A673 (cell line): ENCODE measurements around the gene ILRUN. TPM values are rescaled to one million over a fixed set of nuclear protein-coding genes. Genes with fewer than 3 reads are reported as not detected.

Experiments used
- BruUV-seq: library from RNA; stranded (reverse); fragments of 400-500 nt; replicated peaks from 2 replicates; lab custom pipeline; 2021; lab: Mats Ljungman, UMichigan
- CTCF ChIA-PET: fragments of 300-600 bp; sonication (Branson Sonifier 250); formaldehyde crosslinking; loops from one replicate; lab custom pipeline; 2022; ENCODE audit warnings: antibody characterized with exemption; lab: Charles Lee
- POLR2A ChIA-PET: fragments of 300-600 bp; sonication (Branson Sonifier 250); formaldehyde crosslinking; loops from one replicate; lab custom pipeline; 2022; ENCODE audit warnings: antibody characterized with exemption; ENCODE audit not compliant: low non-redundant PET; lab: Charles Lee
- DNase-seq: peaks from one replicate; pipeline ENCODE4 v3.0.0-alpha.2; 2015; ENCODE audit warnings: low spot score
- H3K27ac ChIP-seq: fragments of 200-600 bp; sonication (generic); 2 replicates; pipeline ENCODE4 v1.5.1; 2016; ENCODE audit warnings: mixed run types, low read depth, mild to moderate bottlenecking, mixed read lengths, antibody characterized with exemption, low read length; ENCODE audit not compliant: poor library complexity, severe bottlenecking
- H3K27me3 ChIP-seq: fragments of 200-600 bp; sonication (generic); replicated peaks from 2 replicates; pipeline ENCODE4 v1.6.1; 2017; ENCODE audit warnings: mixed run types, low read depth, mild to moderate bottlenecking, mixed read lengths, antibody characterized with exemption, low read length; ENCODE audit not compliant: insufficient read depth, poor library complexity
- H3K36me3 ChIP-seq: fragments of 200-600 bp; sonication (generic); 2 replicates; pipeline ENCODE4 v1.6.1; 2016; ENCODE audit warnings: mixed run types, mild to moderate bottlenecking, mixed read lengths, antibody characterized with exemption, low read length; ENCODE audit not compliant: insufficient read depth, poor library complexity, severe bottlenecking
- H3K4me1 ChIP-seq: fragments of 200-600 bp; sonication (generic); 2 replicates; pipeline ENCODE4 v1.6.1; 2017; ENCODE audit warnings: mixed run types, mild to moderate bottlenecking, mixed read lengths, antibody characterized with exemption, low read length; ENCODE audit not compliant: insufficient read depth, poor library complexity, severe bottlenecking
- H3K4me3 ChIP-seq: fragments of 200-600 bp; sonication (generic); 2 replicates; pipeline ENCODE4 v1.5.1; 2016; ENCODE audit warnings: low read depth, mixed run types, mild to moderate bottlenecking, mixed read lengths, low read length; ENCODE audit not compliant: poor library complexity, severe bottlenecking
- H3K9me3 ChIP-seq: fragments of 200-600 bp; sonication (generic); 2 replicates; pipeline ENCODE4 v1.6.1; 2016; ENCODE audit warnings: mixed run types, low read depth, mild to moderate bottlenecking, mixed read lengths, antibody characterized with exemption, low read length; ENCODE audit not compliant: poor library complexity, severe bottlenecking
- CTCF ChIP-seq: fragments of 300-800, 200-600 bp; sonication (generic); conservative IDR thresholded peaks from 2 replicates; pipeline ENCODE4 v1.5.1; 2017; ENCODE audit warnings: low read depth, mild to moderate bottlenecking, antibody characterized with exemption, low read length, moderate library complexity, mixed read lengths
- EZH2 ChIP-seq: fragments of 200-600 bp; sonication (generic); IDR thresholded peaks from 2 replicates; pipeline ENCODE4 v1.6.1; 2017; ENCODE audit warnings: borderline replicate concordance, low read depth, mild to moderate bottlenecking, mixed read lengths, antibody characterized with exemption, low read length; ENCODE audit not compliant: poor library complexity, severe bottlenecking
- intact Hi-C: fragments of 100-400 bp; cut with micrococcal nuclease; formaldehyde crosslinking; loops from one replicate; pipeline ENCODE4 v1.10.0; 2022; ENCODE audit not compliant: unreplicated experiment
- total RNA-seq: library from RNA; stranded (reverse); gene quantifications from 2 replicates; pipeline ENCODE4 v1.2.3, GENCODE V29; 2021

ILRUN gene
- total RNA-seq, 1 experiment from 2014 or later, result 66.5 TPM

DNA sequence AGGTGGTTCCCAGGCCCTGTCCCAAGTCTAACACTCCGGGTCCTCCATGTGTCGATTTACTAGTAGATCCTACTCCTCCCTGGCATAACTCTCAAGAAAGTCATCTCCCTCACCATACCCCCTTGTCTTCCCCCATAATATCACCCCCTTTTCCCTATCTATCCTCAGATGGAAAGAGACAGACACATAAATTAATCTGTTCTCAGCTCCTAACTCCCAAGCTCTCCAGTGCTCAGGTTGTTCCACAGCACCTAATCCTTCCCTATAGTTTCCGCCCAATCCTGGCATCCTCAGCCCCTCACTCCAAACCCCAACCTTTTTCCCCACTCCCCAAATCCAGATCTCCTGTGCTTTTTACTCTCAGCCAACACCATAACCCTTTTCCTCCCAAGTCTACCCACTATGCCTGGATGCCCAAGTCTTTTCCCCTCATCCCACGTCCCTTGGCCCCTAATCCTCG, 808 bp downstream of the ILRUN start:
- H3K36me3 ChIP-seq, result no peaks in the 10 kb centered on the region
- CTCF ChIA-PET, result no interaction called here
- peaks cover 7% of the 10 kb centered on the region for H3K4me1 ChIP-seq
- no TSS peak for BruUV-seq
- no peak for TF ChIP-seq EZH2
- no peak for TF ChIP-seq CTCF
- intact Hi-C loops, result no loop called here
- no peaks in the 10 kb centered on the region for H3K9me3 ChIP-seq
- peak overlapping the region; percentile 97 for H3K4me3 ChIP-seq
- peak overlapping the region; percentile 86 for H3K27ac ChIP-seq
- POLR2A ChIA-PET, result interaction anchor here (0.7 kb wide), 1 partner anchor 1216 kb away, joined by 4 read pairs; no protein-coding TSS in a partner anchor
- DNase-seq, result no peak
- H3K27me3 ChIP-seq, result no peaks in the 10 kb centered on the region

- ChIA-PET CTCF (no interaction called here), POLR2A (no interaction called here)
- no peaks in the 10 kb centered on the region for H3K27me3 ChIP-seq
- TF ChIP-seq CTCF (no peak), EZH2 (no peak)
- no peaks in the 10 kb centered on the region for H3K36me3 ChIP-seq
- peaks cover 7% of the 10 kb centered on the region for H3K4me1 ChIP-seq
- no peak overlapping the region for H3K4me3 ChIP-seq
- H3K27ac ChIP-seq, result no peak overlapping the region
- H3K9me3 ChIP-seq, result no peaks in the 10 kb centered on the region
- DNase-seq, result no peak
- no TSS peak for BruUV-seq
- intact Hi-C loops, result no loop called here
Measured at GRCh38 chr6:34692280-34692679, 4.3 kb downstream of the ILRUN start.

- H3K9me3 ChIP-seq, result no peaks in the 10 kb centered on the region
- ChIA-PET POLR2A (no interaction called here), CTCF (no interaction called here)
- intact Hi-C loops, result no loop called here
- H3K4me1 ChIP-seq, result peaks cover 3% of the 10 kb centered on the region
- DNase-seq, result no peak
- H3K27ac ChIP-seq, result no peak overlapping the region
- TF ChIP-seq EZH2 (no peak), CTCF (no peak)
- no peaks in the 10 kb centered on the region for H3K27me3 ChIP-seq
- no peak overlapping the region for H3K4me3 ChIP-seq
- no TSS peak for BruUV-seq
- H3K36me3 ChIP-seq, result no peaks in the 10 kb centered on the region
Measured at GRCh38 chr6:34689742-34690141, 6.8 kb downstream of the ILRUN start.
